Measurements from ENCODE around the gene NME1. TPM values are rescaled to one million over a fixed set of nuclear protein-coding genes. Genes with fewer than 3 reads are reported as not detected.
"Not testable (repeated sequence)": the region's sequence is repeated elsewhere in the genome, so short reads cannot be mapped to it uniquely, and the experiment has no call there.

The NME1 gene
- polyA plus RNA-seq (ENCODE audit: insufficient read length), result 45.9 TPM

DNA sequence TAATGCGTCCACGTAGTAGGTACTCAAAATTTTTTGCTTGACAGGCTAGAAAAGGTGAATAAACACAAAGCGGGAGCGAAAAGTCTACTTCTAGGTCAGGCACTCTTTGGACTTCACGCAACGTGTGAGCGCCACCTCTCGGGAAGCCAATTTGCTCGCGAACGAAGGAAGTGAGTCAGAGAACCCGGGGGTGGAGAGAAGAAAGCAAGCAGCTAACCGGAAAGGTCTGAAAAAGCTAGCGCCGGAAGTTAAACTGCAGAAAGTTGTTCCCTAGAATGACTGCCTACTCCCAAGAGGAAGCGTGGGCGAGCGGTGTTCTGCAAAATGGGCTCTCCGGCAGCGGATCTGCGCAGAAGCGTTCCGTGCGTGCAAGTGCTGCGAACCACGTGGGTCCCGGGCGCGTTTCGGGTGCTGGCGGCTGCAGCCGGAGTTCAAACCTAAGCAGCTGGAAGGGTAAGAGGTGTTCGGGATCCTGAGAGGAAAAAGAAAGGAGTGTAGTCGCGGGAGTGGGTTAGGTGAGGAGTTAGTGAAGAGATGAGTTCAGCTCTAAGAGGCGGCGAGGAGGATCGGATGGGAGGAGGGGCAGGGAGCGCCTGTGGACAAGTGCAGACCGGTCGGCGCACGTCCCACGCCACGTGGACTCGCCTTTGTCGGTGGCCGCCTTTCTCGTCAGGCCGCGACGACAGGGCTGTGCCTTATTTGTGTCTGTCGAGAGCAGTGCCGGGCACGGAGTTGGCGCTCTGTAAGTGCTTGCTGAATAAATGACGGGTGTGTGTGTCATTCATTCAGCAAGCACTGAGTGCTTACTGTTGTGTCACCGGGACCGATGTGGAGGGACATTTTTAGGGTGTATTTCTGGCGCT lies at the start of gene NME1:
Gene NME1, plus strand, starts transcription at position 350 of the 863 bp plus-strand sequence. CDS start 2,096 bp downstream, outside the sequence.
- peak; percentile 98 for DNase-seq (ENCODE audit: low read depth)

- DNase-seq (ENCODE audit: low read depth), result no peak
Measured at GRCh38 chr17:51107778-51108177, 45.6 kb upstream of the NME1 start.

DNA sequence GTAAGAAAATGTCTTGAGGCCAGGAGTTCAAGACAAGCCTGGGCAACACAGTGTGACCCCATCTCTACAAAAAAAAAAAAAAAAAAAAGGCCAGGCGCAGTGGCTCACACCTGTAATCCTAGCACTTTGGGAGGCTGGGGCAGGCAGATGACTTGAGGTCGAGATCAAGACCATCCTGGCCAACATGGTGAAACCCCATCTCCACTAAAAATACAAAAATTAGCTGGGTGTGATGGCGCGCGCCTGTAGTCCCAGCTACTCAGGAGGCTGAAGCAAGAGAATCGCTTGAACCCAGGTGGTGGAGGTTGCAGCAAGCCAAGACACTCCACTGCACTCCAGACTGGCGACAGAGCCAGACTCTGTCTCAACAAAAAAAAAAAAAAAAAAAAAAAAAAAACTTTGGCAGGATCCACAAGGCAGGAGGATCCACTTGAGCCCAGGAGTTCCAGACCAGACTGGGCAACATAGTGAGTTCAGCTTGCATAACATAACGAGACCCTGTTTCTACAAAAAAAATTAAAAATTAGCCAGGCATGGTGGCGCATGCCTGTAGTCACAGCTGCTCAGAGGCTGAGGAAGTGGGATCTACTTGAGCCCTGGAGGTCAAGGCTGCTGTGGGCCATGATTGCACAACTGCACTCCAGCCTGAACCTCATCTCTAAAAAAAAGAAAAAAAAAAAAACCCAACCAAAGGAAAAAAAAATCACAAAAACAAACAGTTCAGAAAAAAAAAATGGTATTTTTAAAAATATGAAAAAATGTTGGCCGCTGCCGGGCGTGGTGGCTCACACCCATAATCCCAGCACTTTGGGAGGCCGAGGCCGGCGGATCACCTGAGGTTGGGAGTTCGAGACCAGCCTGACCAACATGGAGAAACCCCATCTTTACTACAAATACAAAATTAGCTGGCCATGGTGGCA lies 40.8 kb upstream of the NME1 start:
- DNase-seq (ENCODE audit: low read depth), result not testable (repeated sequence)

GRCh38 chr17:51115179-51115578 lies 38.2 kb upstream of the NME1 start:
- no peak for DNase-seq (ENCODE audit: low read depth)

DNA sequence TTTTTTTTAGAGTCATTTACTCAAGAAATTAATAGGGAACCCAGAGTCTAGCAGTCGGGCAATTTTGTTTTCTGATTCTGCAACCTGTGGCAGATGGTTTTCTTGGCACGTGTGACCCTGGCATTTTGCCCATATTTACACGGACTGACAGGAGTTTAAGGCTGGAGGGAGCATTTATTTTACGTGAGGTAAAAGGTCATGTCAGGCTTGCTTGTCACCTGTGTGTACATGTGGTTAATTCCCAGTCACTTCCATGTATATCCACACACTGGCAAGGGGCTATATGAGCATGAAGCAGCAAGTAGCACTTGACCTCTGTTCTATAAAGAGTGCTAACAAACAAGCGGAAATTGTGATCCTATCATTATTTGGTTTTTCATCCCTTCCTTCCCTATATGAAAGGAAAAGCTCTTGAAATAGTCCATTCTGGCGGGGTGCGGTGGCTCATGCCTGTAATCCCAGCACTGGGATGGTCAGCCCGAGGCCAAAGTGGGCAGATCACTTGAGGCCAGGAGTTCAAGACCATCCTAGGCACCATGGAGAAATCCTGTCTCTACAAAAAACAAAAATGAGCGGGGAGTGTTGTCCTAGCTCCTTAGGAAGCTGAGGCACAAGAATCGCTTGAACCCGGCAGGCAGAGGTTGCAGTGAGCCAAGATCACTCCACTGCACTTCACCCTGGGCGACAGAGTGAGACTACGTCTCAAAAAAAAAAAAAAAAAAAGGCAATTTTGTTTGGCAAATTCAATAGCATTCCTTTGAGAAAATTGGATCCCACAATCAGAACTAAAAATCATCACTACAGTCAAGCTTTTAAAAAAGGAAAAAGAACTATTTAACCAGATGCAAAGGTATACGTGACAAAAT lies 34.8 kb upstream of the NME1 start:
- no peak for DNase-seq (ENCODE audit: low read depth)

DNA sequence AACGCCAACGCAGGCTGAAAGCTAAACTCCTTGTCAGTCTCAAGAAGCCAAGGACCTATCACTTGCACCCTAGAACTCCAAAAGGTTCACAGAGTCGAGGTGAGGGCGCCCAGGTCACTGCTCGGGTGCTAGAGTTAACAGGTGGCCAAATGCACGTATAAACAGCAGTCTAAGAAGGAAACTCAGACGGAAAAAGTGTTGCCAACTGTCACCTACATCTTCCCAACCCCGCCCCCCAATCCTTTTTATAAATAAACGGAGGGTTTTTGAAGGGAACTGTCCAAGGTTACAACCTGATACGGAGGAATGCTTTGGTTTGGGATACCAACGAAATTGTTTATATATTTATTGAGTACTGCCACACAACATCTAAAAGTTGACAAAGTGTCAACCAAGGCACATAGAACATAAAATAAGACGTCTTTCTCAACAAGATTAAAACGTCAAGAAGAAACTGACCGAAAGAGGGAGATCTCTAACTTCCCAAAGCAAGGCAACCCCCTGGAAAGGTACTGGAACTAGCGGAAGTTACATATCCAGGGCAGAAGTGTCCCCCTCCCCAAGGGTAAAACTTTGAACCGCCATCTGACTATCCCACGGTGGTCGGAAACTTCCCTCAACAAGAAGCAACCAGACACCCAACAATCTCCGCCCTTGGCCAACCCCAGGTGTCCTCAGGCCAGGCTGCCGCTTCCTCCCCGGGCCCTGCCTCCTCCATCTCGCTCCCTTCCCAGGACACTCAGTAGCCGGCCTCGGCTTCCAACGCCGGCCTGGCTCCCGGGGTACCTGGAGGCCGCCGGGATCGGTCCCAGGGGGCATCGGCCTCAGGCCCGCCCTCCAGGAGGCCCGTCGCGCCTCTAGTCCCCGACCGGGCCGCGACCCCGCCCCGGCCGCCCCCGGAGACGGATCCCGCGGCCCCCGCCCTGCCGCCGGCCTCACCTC lies 33.7 kb upstream of the NME1 start:
- DNase-seq (ENCODE audit: low read depth), result no peak

- DNase-seq (ENCODE audit: low read depth), result no peak
Measured at GRCh38 chr17:51120357-51120738, 33.0 kb upstream of the NME1 start.

DNA sequence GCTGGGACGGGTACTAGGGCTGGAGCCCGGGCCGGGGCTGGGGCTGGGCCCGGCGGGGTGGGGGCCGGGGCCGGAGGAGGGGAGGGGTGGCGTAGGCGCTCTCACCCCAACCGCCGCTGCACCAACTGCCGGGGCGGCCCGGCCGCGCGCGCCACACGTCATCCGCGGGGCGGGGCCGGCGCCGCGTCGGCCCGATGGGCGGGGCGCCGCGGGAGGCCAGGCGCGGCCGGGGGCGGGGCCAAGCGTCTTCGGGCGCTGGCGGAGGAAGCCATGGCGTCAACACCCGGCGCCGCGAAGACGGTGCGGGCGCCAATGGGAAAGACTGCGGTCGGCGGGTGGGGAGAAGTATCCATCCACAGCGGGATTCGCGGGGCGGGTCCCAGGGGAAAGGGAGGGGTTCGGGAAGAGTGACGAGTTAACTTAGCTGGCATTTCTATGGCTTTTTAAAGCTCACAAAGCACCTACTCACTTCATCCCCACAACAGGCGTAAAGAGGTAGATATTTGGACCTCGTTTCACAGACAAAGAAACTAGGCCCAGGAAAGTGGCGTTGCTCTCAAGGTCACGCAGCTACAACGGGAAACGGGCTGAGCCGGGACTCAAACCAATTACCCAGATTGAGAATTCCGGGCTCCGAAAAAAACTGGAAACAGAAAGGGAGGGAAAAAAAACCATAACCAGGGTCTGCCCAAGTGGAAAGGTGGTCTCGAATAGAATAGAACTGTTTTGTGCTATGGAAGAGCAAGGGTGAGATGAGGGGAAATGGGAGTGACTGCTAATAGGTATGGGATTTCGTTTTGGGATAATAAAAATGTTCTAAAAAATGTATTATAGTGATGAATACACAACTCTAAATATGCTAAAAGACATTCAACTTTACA lies 32.4 kb upstream of the NME1 start, which contains the start of gene SPAG9:
Gene SPAG9, minus strand, starts transcription at position 130 of the 881 bp plus-strand sequence. CDS start 212 bp downstream, outside the sequence.
- peak; percentile 75 for DNase-seq (ENCODE audit: low read depth)

- no peak for DNase-seq (ENCODE audit: low read depth)
Measured at GRCh38 chr17:51121620-51122472, 31.5 kb upstream of the NME1 start.

- not testable (repeated sequence) for DNase-seq (ENCODE audit: low read depth)
Measured at GRCh38 chr17:51122473-51123115, 30.8 kb upstream of the NME1 start.

- DNase-seq (ENCODE audit: low read depth), result no peak
Measured at GRCh38 chr17:51124640-51125503, 28.5 kb upstream of the NME1 start.

DNA sequence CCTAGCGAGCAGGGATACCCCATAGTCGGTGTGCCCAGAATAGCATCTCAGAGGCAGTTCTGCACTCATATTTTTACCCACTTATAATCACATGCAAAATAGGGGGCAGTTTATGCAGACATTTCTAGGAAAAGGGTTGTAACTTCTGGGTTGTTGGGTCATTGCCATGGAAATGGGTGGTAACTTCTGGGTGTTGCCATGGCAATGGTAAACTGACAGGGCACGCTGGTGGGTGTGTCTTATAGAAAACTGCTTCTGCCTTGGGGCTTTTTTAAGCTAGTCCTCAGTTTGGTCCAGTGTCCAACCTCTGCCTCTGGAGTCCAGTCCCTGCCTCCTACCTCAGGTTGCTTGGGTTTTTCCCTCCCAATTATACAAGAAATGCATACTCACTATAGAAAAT lies 25.3 kb upstream of the NME1 start:
- no peak for DNase-seq (ENCODE audit: low read depth)

DNA sequence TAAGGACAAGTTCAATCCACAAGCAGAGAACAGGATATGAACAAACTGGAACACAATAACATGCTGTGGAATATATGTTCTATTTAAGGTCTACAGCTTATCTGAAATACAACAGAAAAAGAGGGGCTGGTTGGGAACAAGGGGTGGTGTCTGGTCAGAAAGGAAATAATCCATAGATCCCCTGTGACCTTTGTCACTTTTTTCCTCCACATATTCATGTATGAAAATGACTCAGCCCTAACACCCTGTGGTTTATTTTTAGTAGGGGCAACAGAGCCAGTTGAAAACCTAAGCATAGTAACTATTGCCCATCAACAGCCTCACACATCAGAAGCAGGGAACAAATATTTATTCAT lies 20.4 kb upstream of the NME1 start:
- no peak for DNase-seq (ENCODE audit: low read depth)

- DNase-seq (ENCODE audit: low read depth), result no peak
Measured at GRCh38 chr17:51133365-51133764, 20.0 kb upstream of the NME1 start.

DNA sequence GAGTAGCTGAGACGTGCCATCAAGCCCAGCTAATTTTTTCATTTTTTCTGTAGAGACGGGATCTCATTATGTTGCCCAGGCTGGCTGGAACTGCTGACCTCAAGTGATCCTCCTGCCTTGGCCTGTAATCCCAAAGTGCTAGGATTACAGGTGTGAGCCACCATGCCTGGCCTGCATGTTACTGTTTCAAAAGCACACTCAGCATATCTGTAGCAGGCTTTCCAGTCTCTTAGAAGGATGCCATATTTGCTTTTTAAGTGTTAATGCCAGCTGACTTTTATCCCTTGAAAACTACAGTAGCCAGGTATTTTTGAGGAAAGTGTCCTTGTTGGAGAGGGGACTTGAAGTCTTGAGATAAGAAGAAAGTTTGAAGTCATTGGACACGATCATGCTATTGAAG lies 17.4 kb upstream of the NME1 start:
- DNase-seq (ENCODE audit: low read depth), result no peak

- no peak for DNase-seq (ENCODE audit: low read depth)
Measured at GRCh38 chr17:51142597-51142996, 10.8 kb upstream of the NME1 start.
